H1 (cell line): ENCODE data around the gene ARHGDIB. TPM values are rescaled to one million over a fixed set of nuclear protein-coding genes. Genes with fewer than 3 reads are reported as not detected.

ENCODE experiments used
- CBX8 ChIP-seq: fragments of 300-800, 300-1000 bp; sonication (generic); IDR thresholded peaks from 2 replicates; pipeline ENCODE4 v1.7.1; 2016; ENCODE audit warnings: low read depth, low read length, borderline replicate concordance
- HDAC6 ChIP-seq: IDR thresholded peaks from one replicate; pipeline ENCODE4 v1.7.1; 2012; ENCODE audit warnings: low read depth, mild to moderate bottlenecking, inconsistent platforms, low read length, moderate library complexity
- NRF1 ChIP-seq: IDR thresholded peaks from 2 replicates; pipeline ENCODE4 v1.6.1; 2011; ENCODE audit warnings: mild to moderate bottlenecking, low read depth, low read length, improper control_type of control experiment
- SP2 ChIP-seq: IDR thresholded peaks from 2 replicates; pipeline ENCODE4 v1.6.1; 2012; ENCODE audit warnings: mild to moderate bottlenecking, low read length, inconsistent platforms
- polyA plus RNA-seq, 7 experiments: library from polyadenylated mRNA; depleted of rRNA in 3 of 7; stranded (reverse) in 5 of 7; unstranded in 2 of 7; fragments of >200 nt in 5 of 7; fragments of 200-250 nt in 2 of 7; gene quantifications; 1 replicate in 5 of 7; 2 replicates in 1 of 7; 4 replicates in 1 of 7; pipeline versions ENCODE4 v1.2.1 to v1.2.3, GENCODE V29; 2011 to 2013; ENCODE audit warnings: missing spikeins in 2 of 7, mixed read lengths in 2 of 7
- total RNA-seq: library from RNA; stranded (reverse); fragmentation: NEBNext Ultra II Directional; extraction: Animal tissue kit (Norgen Biotek cat#: 25700); gene quantifications from 2 replicates; pipeline ENCODE4 v1.2.1, GENCODE V29; 2021

ARHGDIB gene
- total and polyA plus RNA-seq, 2 of the 8 experiments (the other 6 are each of a cell fraction or from before 2014, with no cell fraction given), result 0.82 to 1.3 TPM

GRCh38 chr12:14958361-14959125 lies 2.9 kb downstream of the ARHGDIB start (continued):
- TF ChIP-seq NRF1 (no peak), HDAC6 (no peak), SP2 (no peak), CBX8 (no peak)
